Right renal pelvis (tissue), 4 donors: ENCODE measurements around the gene RAE1. TPM values are rescaled to one million over a fixed set of nuclear protein-coding genes. Genes with fewer than 3 reads are reported as not detected.

Experiments used
- DNase-seq, 4 donors: peaks; one replicate each; pipeline ENCODE4 v3.0.0-alpha.2; 2013; ENCODE audit warnings: low read depth in 4 of 4, low spot score in 3 of 4, missing footprints in 1 of 4
- polyA plus RNA-seq, 4 donors: library from polyadenylated mRNA; unstranded; fragments of 120-200 nt; gene quantifications; one replicate each; pipeline ENCODE4 v1.2.1, GENCODE V29; 2013; ENCODE audit not compliant: insufficient read length in 4 of 4

The RAE1 gene
- polyA plus RNA-seq, 4 donors: 57.4 to 64.1 (median 59.5) TPM

GRCh38 chr20:57428324-57429158 lies 77.5 kb downstream of the RAE1 start:
- no peak for DNase-seq

Other genes with a start within 250 kb of the RAE1 start
- 100 to 1,000 TPM in 1 of 4 donors, 10 to 100 TPM in 3; 80.9 to 110 (median 86.5) TPM for gene BMP7, start 84.6 kb upstream of the RAE1 start, polyA plus RNA-seq
- not detected for gene SPO11, start 21.5 kb upstream of the RAE1 start, polyA plus RNA-seq
- 10 to 100 TPM; 24.4 to 39.0 (median 29.5) TPM for gene RBM38, start 40.1 kb downstream of the RAE1 start, polyA plus RNA-seq
- 1 to 10 TPM; 1.4 to 4.5 (median 2.2) TPM for gene CTCFL, start 173.9 kb downstream of the RAE1 start, polyA plus RNA-seq
- 10 to 100 TPM in 2 of 4 donors, 1 to 10 TPM in 2; 4.5 to 23.0 (median 14.6) TPM for gene PCK1, start 209.9 kb downstream of the RAE1 start, polyA plus RNA-seq